A549 (cell line): Measurements from ENCODE around the gene TFCP2.

Experiments used
- CHD4 ChIP-seq: fragments of 200-600 bp; sonication (generic); IDR thresholded peaks from 2 replicates; pipeline ENCODE4 v1.6.1; 2016; ENCODE audit warnings: antibody characterized with exemption, mild to moderate bottlenecking, borderline replicate concordance
- CTCF ChIP-seq: fragments of >200 bp; sonication (Bioruptor Twin); formaldehyde crosslinking; IDR thresholded peaks from 3 replicates; pipeline ENCODE4 v1.5.1; 2016
- EHMT2 ChIP-seq: fragments of 200-600 bp; sonication (generic); IDR thresholded peaks from 2 replicates; pipeline ENCODE4 v1.6.1; 2016; ENCODE audit warnings: antibody characterized with exemption, low read depth, mild to moderate bottlenecking, moderate library complexity
- JUN ChIP-seq, 2 experiments: fragments of >200 bp; sonication (Bioruptor Twin); formaldehyde crosslinking; IDR thresholded peaks; 2 replicates in 1 of 2; 3 replicates in 1 of 2; pipeline ENCODE4 v1.6.1; 2016 to 2017
- KDM5A ChIP-seq: fragments of 200-600 bp; sonication (generic); IDR thresholded peaks from 2 replicates; pipeline ENCODE4 v1.6.1; 2016; ENCODE audit warnings: antibody characterized with exemption, mild to moderate bottlenecking
- MAX ChIP-seq: IDR thresholded peaks from 2 replicates; pipeline ENCODE4 v1.6.1; 2012
- POLR2A ChIP-seq: IDR thresholded peaks from 2 replicates; pipeline ENCODE4 v1.6.1; 2012; ENCODE audit warnings: mild to moderate bottlenecking, low read length
- RCOR1 ChIP-seq: fragments of 150-350 bp; IDR thresholded peaks from 2 replicates; pipeline ENCODE4 v1.6.1; 2014; ENCODE audit warnings: antibody characterized with exemption, low read length, low read depth
- REST ChIP-seq: fragments of 200-600 bp; sonication (generic); IDR thresholded peaks from 2 replicates; pipeline ENCODE4 v1.6.1; 2016; ENCODE audit warnings: antibody characterized with exemption, mild to moderate bottlenecking, moderate library complexity
- RFX5 ChIP-seq: fragments of 450-650 bp; IDR thresholded peaks from 2 replicates; pipeline ENCODE4 v1.7.1; 2014; ENCODE audit warnings: antibody characterized with exemption, mild to moderate bottlenecking, moderate library complexity
- ZNF302 ChIP-seq: fragments of 250-450 bp; sonication (Bioruptor Pico); IDR thresholded peaks from 2 replicates; pipeline ENCODE4 v1.9.0; 2021; ENCODE audit warnings: inconsistent platforms, mild to moderate bottlenecking, moderate library complexity

- TF ChIP-seq CTCF (no peak), POLR2A (no peak), REST (no peak), RCOR1 (no peak), RFX5 (no peak), KDM5A (no peak), MAX (no peak), JUN (IDR thresholded peaks at IDR 0.05) (no peak), CHD4 (no peak), EHMT2 (no peak), ZNF302 (CRISPR knock-in tag) (no peak)
These were observed 85.1 kb downstream of the TFCP2 start for GRCh38 chr12:51087818-51088217.
